NB4 (cell line): Measurements from ENCODE around the gene MALRD1.
A peak's percentile ranks its signal among the peaks of the same experiment; 100 is the strongest.

Experiments used
- DNase-seq: peaks from one replicate; pipeline ENCODE4 v3.0.0; 2010; ENCODE audit warnings: low read depth
- H3K4me3 ChIP-seq: one replicate; pipeline ENCODE4 v1.5.1; 2011; ENCODE audit warnings: mild to moderate bottlenecking, low read depth, low read length, moderate library complexity
- MYC ChIP-seq: IDR thresholded peaks from 2 replicates; pipeline ENCODE4 v1.6.1; 2011; ENCODE audit warnings: low read depth, low read length
- POLR2A ChIP-seq: IDR thresholded peaks from 2 replicates; pipeline ENCODE4 v1.6.1; 2011; ENCODE audit warnings: mild to moderate bottlenecking; ENCODE audit not compliant: insufficient read length; ENCODE audit errors: extremely low read depth
- TF ChIP-seq, protein P1 (sequence below): IDR thresholded peaks from 2 replicates; pipeline ENCODE4 v1.6.1; 2011; ENCODE audit warnings: low read depth, low read length
- TF ChIP-seq, protein P2 (sequence below): IDR thresholded peaks from one replicate; pipeline ENCODE4 v1.5.1; 2012; ENCODE audit warnings: low read depth, low read length

MALRD1 gene

DNA sequence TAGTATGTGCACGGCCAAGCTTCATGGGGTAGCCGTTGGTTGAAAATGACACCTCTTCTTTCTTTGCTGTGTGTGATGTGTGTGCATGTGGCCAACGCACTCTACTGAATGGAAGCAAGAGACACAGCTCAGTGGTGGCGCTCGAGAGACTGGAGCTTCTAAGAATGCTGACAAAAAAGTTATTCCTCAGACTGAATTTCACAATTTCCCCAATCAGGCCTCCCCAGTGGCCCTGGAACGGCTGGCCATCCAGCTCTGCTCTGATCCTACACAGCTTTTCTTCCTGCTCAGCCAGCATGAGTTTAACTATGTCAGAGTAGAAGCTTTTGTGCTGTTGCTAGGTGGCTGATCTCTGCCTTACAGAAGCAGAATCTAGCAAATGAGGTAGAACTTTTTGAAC is 581.0 kb downstream of the MALRD1 start:
- no peak overlapping the region for H3K4me3 ChIP-seq
- DNase-seq, result peak; percentile 33
- TF ChIP-seq, protein P1, sequence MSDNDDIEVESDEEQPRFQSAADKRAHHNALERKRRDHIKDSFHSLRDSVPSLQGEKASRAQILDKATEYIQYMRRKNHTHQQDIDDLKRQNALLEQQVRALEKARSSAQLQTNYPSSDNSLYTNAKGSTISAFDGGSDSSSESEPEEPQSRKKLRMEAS, result no peak
- TF ChIP-seq, protein P2, sequence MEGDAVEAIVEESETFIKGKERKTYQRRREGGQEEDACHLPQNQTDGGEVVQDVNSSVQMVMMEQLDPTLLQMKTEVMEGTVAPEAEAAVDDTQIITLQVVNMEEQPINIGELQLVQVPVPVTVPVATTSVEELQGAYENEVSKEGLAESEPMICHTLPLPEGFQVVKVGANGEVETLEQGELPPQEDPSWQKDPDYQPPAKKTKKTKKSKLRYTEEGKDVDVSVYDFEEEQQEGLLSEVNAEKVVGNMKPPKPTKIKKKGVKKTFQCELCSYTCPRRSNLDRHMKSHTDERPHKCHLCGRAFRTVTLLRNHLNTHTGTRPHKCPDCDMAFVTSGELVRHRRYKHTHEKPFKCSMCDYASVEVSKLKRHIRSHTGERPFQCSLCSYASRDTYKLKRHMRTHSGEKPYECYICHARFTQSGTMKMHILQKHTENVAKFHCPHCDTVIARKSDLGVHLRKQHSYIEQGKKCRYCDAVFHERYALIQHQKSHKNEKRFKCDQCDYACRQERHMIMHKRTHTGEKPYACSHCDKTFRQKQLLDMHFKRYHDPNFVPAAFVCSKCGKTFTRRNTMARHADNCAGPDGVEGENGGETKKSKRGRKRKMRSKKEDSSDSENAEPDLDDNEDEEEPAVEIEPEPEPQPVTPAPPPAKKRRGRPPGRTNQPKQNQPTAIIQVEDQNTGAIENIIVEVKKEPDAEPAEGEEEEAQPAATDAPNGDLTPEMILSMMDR, result peak; percentile 8

DNA sequence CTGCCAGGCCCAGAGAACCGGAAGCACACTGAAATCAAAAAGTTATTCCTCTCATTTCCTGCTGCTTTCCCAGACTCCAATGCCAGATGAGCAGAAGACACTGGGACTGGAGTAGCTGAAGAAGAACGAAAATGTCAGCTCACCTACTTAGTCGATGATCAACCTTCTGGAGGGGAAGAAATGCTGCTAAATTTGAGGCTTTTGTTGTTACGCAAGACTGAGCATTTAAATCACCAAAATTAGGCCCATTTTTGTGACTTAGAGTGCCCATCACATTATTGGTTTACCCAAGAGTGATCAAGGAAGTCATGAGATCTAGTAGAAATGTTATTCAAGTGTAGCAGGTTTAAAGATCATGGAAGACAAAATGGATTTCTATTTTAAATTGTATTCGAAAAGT is 585.6 kb downstream of the MALRD1 start:
- TF ChIP-seq POLR2A (no peak), MYC (no peak)
- TF ChIP-seq, protein P2, result no peak
- H3K4me3 ChIP-seq, result no peak overlapping the region
- DNase-seq, result no peak

DNA sequence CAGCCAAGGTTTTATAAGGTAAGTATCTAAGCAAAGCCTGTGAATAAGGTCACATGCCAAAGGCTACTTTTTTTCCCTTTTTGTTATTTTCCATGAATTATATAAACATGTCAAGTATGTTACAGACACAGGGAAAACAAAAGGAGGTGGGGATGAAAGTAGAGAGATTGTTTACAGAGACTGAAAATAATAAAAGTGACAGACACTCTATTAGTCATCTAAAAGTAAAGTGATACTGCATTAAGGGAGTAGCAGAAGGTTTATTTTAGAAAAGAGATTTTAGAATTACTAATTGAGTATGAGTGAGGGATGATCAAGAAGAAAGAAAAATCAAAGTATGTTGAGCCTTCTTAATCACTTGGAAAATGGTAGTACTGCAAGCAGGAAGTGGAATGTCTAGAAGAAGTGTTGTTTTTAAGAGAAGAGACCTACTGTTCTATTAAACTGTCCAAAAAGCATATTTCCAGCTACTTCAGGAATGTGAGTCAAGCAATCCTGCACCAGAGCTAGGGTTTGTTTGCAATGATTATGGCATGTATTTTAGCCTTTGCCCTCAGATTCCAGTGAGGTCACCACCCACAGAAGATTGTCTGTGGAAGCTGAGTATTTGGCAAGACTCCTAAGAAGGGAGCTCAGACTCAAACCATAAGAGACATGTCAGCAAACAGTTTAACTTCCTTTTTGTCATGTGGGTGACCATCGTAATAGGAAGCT is 589.7 kb downstream of the MALRD1 start:
- H3K4me3 ChIP-seq, result peak overlapping the region; percentile 28
- peak; percentile 29 for DNase-seq
- no peak for TF ChIP-seq MYC
- TF ChIP-seq, protein P1, result no peak
- TF ChIP-seq POLR2A, result no peak
- TF ChIP-seq, protein P2, result no peak

DNA sequence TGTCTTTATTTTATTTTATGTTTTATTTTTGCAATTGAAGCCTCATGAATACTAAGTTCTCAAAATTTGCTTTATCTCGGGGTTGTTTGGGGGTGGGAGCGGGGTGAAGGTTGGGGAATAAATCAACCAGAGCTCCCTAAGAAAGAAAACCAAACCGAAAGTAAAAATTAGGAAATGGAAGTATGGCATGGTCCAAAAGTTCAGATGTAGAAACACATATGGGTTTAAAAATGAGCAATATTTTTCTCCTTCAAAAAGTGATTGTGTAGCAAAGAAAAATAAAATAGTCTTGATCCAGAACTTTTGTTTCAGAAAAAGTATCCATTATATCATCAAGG is 590.3 kb downstream of the MALRD1 start:
- TF ChIP-seq, protein P2, result no peak
- no peak for TF ChIP-seq POLR2A
- TF ChIP-seq MYC, result no peak
- TF ChIP-seq, protein P1, result no peak
- H3K4me3 ChIP-seq, result peak overlapping the region; percentile 28
- no peak for DNase-seq

DNA sequence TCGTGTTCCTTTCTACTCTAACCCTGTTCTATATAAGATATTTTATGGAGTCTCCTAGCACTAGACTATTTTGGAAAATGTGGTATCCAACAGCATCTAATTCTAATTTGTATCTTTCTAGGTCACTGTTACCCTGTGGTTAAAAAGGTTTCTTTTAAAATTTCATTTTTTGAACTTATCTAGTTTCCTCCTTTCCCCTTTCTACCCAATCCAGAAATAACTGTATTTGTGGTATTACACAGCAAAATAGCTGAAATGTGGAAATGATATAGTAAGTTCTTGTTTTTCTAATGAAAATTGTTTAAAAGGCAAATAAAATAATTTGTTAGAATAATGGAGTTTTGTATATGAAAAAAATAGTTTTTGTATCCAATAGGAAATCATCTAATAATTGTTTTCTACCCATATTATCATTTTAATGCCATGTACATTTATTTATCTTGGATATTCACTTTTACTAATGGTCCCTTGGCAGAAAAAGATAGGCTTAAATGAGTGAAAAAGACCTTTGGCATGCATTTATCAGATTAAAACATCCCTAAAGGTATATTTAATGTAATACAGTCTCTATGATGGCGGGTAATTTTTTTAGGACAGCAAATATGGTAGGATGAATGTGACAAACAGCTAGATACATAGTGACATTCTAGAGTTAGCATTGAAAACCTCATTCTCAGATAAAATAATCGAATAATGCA is 592.1 kb downstream of the MALRD1 start:
- no peak overlapping the region for H3K4me3 ChIP-seq
- DNase-seq, result no peak
- TF ChIP-seq POLR2A (no peak), MYC (no peak)
- TF ChIP-seq, protein P1, result no peak
- TF ChIP-seq, protein P2, result no peak

DNA sequence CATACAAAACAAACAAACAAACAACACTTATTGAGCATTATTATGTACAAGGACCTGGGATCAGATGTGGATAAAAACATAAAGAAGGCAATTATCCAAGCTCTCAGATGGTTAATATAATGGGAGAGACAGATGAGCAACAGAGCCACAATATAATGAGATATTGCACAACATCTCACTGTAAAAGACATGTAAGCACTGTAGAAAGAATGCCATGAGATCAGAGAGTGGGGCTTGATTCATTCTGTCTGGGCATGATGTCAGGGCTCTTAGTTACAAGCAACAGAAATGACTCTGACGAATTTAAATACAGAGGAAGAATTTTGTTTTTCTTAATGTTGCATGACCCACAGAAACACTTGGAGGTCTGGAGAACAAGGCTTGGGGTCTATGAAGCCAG is 602.9 kb downstream of the MALRD1 start:
- TF ChIP-seq MYC (no peak), POLR2A (no peak)
- TF ChIP-seq, protein P2, result no peak
- TF ChIP-seq, protein P1, result no peak

More for the DNA sequence above, 602.9 kb downstream of the MALRD1 start:
- H3K4me3 ChIP-seq, result no peak overlapping the region
- DNase-seq, result no peak
